Common myeloid progenitor, CD34-positive (primary cell): ENCODE data around the gene RASSF3.

ENCODE experiments used
- CTCF ChIA-PET: fragments of 350-600 bp; sonication (Branson Sonifier 250); formaldehyde crosslinking; loops from one replicate; lab custom pipeline; 2021; ENCODE audit warnings: antibody characterized with exemption; lab: Charles Lee
- POLR2A ChIA-PET: fragments of 350-600 bp; sonication (Branson Sonifier 250); formaldehyde crosslinking; loops from one replicate; lab custom pipeline; 2021; ENCODE audit warnings: antibody characterized with exemption; lab: Charles Lee
- DNase-seq, 3 donors: peaks; one replicate each; pipeline versions ENCODE4 v3.0.0 to v3.0.0-alpha.2; 2013
- H3K27ac ChIP-seq, 2 experiments: 1 replicate in 1 of 2; 2 replicates in 1 of 2; pipeline ENCODE4 v1.7.0; 2013; ENCODE audit warnings: inconsistent platforms in 2 of 2, low read length in 2 of 2, mild to moderate bottlenecking in 2 of 2, low read depth in 1 of 2, moderate library complexity in 1 of 2; ENCODE audit not compliant: severe bottlenecking in 2 of 2, insufficient read depth in 1 of 2, poor library complexity in 1 of 2
- H3K27me3 ChIP-seq, 5 experiments: replicated peaks in 2 of 5; 1 replicate in 3 of 5; 2 replicates in 2 of 5; pipeline versions ENCODE4 v1.6.1 to v1.7.0; 2013; ENCODE audit warnings: low read length in 4 of 5, mild to moderate bottlenecking in 2 of 5, moderate library complexity in 2 of 5, inconsistent platforms in 1 of 5; ENCODE audit not compliant: insufficient read depth in 5 of 5, control insufficient read depth in 4 of 5
- H3K36me3 ChIP-seq, 4 experiments: 1 replicate in 2 of 4; 2 replicates in 2 of 4; pipeline versions ENCODE4 v1.6.1 to v1.7.0; 2013; ENCODE audit warnings: low read length in 3 of 4, control low read depth in 1 of 4, mild to moderate bottlenecking in 1 of 4; ENCODE audit not compliant: control insufficient read depth in 4 of 4, insufficient read depth in 4 of 4
- H3K4me1 ChIP-seq, 4 experiments: 1 replicate in 3 of 4; 2 replicates in 1 of 4; pipeline versions ENCODE4 v1.6.1 to v1.7.1; 2013; ENCODE audit warnings: low read length in 3 of 4, mild to moderate bottlenecking in 3 of 4, control low read depth in 1 of 4, inconsistent platforms in 1 of 4, moderate library complexity in 1 of 4; ENCODE audit not compliant: control insufficient read depth in 4 of 4, insufficient read depth in 4 of 4; ENCODE audit errors: control extremely low read depth in 1 of 4
- H3K4me3 ChIP-seq, 7 experiments: 1 replicate in 4 of 7; 2 replicates in 3 of 7; pipeline versions ENCODE4 v1.5.1 to v1.7.0; 2013; ENCODE audit warnings: mild to moderate bottlenecking in 7 of 7, low read length in 6 of 7, moderate library complexity in 6 of 7, inconsistent platforms in 2 of 7, low read depth in 2 of 7, control low read depth in 1 of 7; ENCODE audit not compliant: insufficient read depth in 4 of 7, control insufficient read depth in 1 of 7; ENCODE audit errors: extremely low read depth in 1 of 7
- H3K9me3 ChIP-seq, 5 experiments: 1 replicate in 4 of 5; 2 replicates in 1 of 5; pipeline versions ENCODE4 v1.6.1 to v1.7.1; 2013; ENCODE audit warnings: low read length in 4 of 5, mild to moderate bottlenecking in 2 of 5, inconsistent platforms in 1 of 5, low read depth in 1 of 5, moderate library complexity in 1 of 5; ENCODE audit not compliant: control insufficient read depth in 4 of 5, insufficient read depth in 2 of 5; ENCODE audit errors: control extremely low read depth in 1 of 5
- WGBS: methylation state at CpG from one replicate; pipeline ENCODE4 v1.1.5; 2013; ENCODE audit not compliant: insufficient coverage; 5-methylcytosine and 5-hydroxymethylcytosine counted together

RASSF3 gene

GRCh38 chr12:64633011-64633939 is 23.0 kb downstream of the RASSF3 start:
- H3K27me3 ChIP-seq, result no peaks in the 10 kb centered on the region
- POLR2A ChIA-PET, result no interaction called here
- WGBS, result 96% methylated on average over 4 of the region's 5 CpGs
- H3K36me3 ChIP-seq, result peaks cover 0 to 15% (median 10%) of the 10 kb centered on the region in 4 experiments
- no peak for DNase-seq
- H3K4me3 ChIP-seq, result no peak overlapping the region
- H3K9me3 ChIP-seq, result peaks cover 0 to 12% (median 6%) of the 10 kb centered on the region in 5 experiments
- CTCF ChIA-PET, result interaction anchor here (0.9 to 1.1 kb wide), 3 partner anchors 8 to 35 kb away, joined by 3 to 6 read pairs (median 3); no protein-coding TSS in a partner anchor
- H3K4me1 ChIP-seq, result peaks cover 0 to 2% (median under 1%) of the 10 kb centered on the region in 4 experiments
- H3K27ac ChIP-seq, result no peak overlapping the region

- peak in 1 of 3 donors; percentile 24 for DNase-seq
- Histone ChIP-seq H3K27ac (no peak overlapping the region), H3K4me1 (peaks cover 0 to 7% (median 3%) of the 10 kb centered on the region in 4 experiments), H3K9me3 (peaks cover 0 to 12% (median 6%) of the 10 kb centered on the region in 5 experiments), H3K27me3 (no peaks in the 10 kb centered on the region), H3K36me3 (peaks cover 0 to 15% (median 10%) of the 10 kb centered on the region in 4 experiments), H3K4me3 (no peak overlapping the region)
- CTCF ChIA-PET, result interaction anchor here (0.8 to 1.0 kb wide), 3 partner anchors 9 to 34 kb away, joined by 3 read pairs; no protein-coding TSS in a partner anchor
- POLR2A ChIA-PET, result interaction anchor here (0.7 kb wide), 1 partner anchor 167 kb away, joined by 4 read pairs; no protein-coding TSS in a partner anchor
These were observed 23.6 kb downstream of the RASSF3 start for GRCh38 chr12:64633940-64634337.

DNA sequence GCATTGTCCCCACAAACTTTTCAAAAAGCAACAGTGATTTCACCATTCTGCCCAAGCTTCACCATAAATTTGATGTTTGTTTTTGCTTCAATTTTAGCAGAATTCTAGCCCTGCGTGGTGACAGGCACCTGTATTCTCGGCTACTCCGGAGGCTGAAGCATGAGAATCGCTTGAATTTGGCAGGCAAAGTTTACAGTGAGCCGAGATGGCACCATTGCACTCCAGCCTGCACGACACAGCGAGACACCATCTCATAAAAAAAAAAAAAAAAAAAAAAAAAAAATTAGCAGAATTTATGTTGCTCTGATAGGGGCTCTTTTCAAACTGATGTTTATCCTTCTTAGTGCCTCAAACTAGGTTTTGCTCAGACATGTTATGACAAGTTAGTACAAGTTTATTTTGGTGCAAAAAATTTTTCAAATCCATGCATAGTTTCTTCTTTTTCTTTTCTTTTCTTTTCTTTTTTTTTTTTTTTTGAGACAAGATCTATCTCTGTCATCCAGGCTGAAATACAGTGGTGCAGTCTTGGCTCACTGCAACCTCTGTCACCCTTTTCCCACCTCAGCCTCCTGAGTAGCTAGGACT is 24.3 kb downstream of the RASSF3 start:
- H3K36me3 ChIP-seq, result peaks cover 0 to 15% (median 10%) of the 10 kb centered on the region in 4 experiments
- peaks cover 0 to 12% (median 6%) of the 10 kb centered on the region in 5 experiments for H3K9me3 ChIP-seq
- no peak overlapping the region for H3K4me3 ChIP-seq
- DNase-seq, result no peak
- H3K27me3 ChIP-seq, result no peaks in the 10 kb centered on the region
- WGBS, result 97% methylated on average over 4 of the region's 7 CpGs
- H3K4me1 ChIP-seq, result peaks cover 0 to 9% (median 6%) of the 10 kb centered on the region in 4 experiments
- no peak overlapping the region for H3K27ac ChIP-seq
- ChIA-PET CTCF (interaction anchor here (0.8 to 1.2 kb wide), 4 partner anchors 8 to 33 kb away, joined by 3 read pairs; no protein-coding TSS in a partner anchor), POLR2A (interaction anchor here (0.7 kb wide), 1 partner anchor 167 kb away, joined by 4 read pairs; no protein-coding TSS in a partner anchor)

DNA sequence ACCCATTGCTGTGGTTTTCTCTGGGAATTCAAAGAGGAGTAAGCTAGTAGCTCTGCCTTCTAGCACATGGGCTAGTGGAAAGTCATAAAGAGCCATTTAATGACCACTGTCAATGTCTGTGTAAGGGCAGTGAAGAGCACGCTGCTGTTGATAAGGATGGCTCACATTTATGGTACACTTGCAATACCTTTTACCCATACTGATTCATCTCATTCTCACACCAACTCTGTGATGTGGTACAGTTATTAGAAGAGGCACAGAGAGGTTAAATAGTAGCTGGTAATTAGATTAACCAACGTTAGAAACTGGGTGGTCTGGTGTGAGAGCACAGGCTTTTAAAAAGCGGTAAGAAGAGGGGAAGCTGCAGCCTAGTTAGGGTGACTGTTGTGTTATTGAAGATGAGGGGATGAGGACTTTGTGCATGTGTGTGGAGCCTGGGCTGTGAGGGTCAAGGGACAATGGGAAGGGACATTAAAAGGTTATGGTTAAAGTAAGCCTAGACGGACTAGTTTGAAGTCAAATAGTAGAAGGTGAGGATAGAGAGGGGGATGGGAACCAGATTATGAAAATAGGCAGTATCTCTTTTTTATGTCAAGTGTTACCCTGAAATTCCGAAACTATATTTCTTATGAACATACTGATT is 25.2 kb downstream of the RASSF3 start:
- CTCF ChIA-PET, result interaction anchor here (1.2 kb wide), 1 partner anchor 9 kb away, joined by 3 read pairs; no protein-coding TSS in a partner anchor
- POLR2A ChIA-PET, result no interaction called here
- no peak for DNase-seq
- Histone ChIP-seq H3K4me1 (peaks cover 0 to 9% (median 7%) of the 10 kb centered on the region in 4 experiments), H3K36me3 (peaks cover 0 to 15% (median 9%) of the 10 kb centered on the region in 4 experiments), H3K9me3 (peaks cover 0 to 12% (median 6%) of the 10 kb centered on the region in 5 experiments), H3K27ac (no peak overlapping the region), H3K27me3 (no peaks in the 10 kb centered on the region), H3K4me3 (no peak overlapping the region)
- 93% methylated on average over 3 of the region's 5 CpGs for WGBS

- Histone ChIP-seq H3K27me3 (no peaks in the 10 kb centered on the region), H3K27ac (no peak overlapping the region), H3K4me3 (no peak overlapping the region), H3K4me1 (peaks cover 0 to 9% (median 7%) of the 10 kb centered on the region in 4 experiments), H3K9me3 (peaks cover 0 to 12% (median 4%) of the 10 kb centered on the region in 5 experiments), H3K36me3 (peaks cover 0 to 8% (median 4%) of the 10 kb centered on the region in 4 experiments)
- WGBS, result 100% methylated on average over 1 of the region's 2 CpGs
- ChIA-PET POLR2A (no interaction called here), CTCF (interaction anchor here (0.7 kb wide), 1 partner anchor 53 kb away, joined by 4 read pairs; no protein-coding TSS in a partner anchor)
- DNase-seq, result no peak
These were observed 26.6 kb downstream of the RASSF3 start for GRCh38 chr12:64636856-64637255.

- POLR2A ChIA-PET, result interaction anchor here (0.5 kb wide), 1 partner anchor 11 kb away, joined by 3 read pairs; no protein-coding TSS in a partner anchor
These were observed 29.2 kb downstream of the RASSF3 start for GRCh38 chr12:64639466-64639865.

More at GRCh38 chr12:64639466-64639865, 29.2 kb downstream of the RASSF3 start:
- Histone ChIP-seq H3K36me3 (peaks cover 0 to 3% (median 0%) of the 10 kb centered on the region in 4 experiments), H3K27me3 (no peaks in the 10 kb centered on the region), H3K4me1 (peaks cover 0 to 11% (median 8%) of the 10 kb centered on the region in 4 experiments), H3K4me3 (no peak overlapping the region), H3K27ac (no peak overlapping the region), H3K9me3 (no peaks in the 10 kb centered on the region)
- 89% methylated on average over 1 of the region's 1 CpG for WGBS
- CTCF ChIA-PET, result interaction anchor here (1.0 to 1.6 kb wide), 2 partner anchors 9 to 90 kb away, joined by 4 to 5 read pairs; no protein-coding TSS in a partner anchor
- DNase-seq, result no peak
